GM21825 (cell line): Measurements from ENCODE around the gene NDUFS7.
"Not testable (repeated sequence)": the region's sequence is repeated elsewhere in the genome, so short reads cannot be mapped to it uniquely, and the experiment has no call there.

ENCODE experiments used
- ATAC-seq: cut with Tn5 transposase; IDR thresholded peaks from one replicate; pipeline ENCODE4 v1.9.1; 2021; ENCODE audit warnings: mild to moderate bottlenecking, moderate library complexity; ENCODE audit not compliant: unreplicated experiment

Gene NDUFS7

GRCh38 chr19:1416014-1416841 is 32.5 kb downstream of the NDUFS7 start:
- no peak for ATAC-seq

GRCh38 chr19:1417145-1417544 is 33.4 kb downstream of the NDUFS7 start:
- ATAC-seq = no peak

GRCh38 chr19:1417681-1418495 is 34.2 kb downstream of the NDUFS7 start:
- ATAC-seq = no peak

GRCh38 chr19:1418496-1418775 is 34.7 kb downstream of the NDUFS7 start:
- no peak for ATAC-seq

- ATAC-seq = no peak
Observed at GRCh38 chr19:1418951-1419738, 35.4 kb downstream of the NDUFS7 start.

- not testable (repeated sequence) for ATAC-seq
Observed at GRCh38 chr19:1420085-1420484, 36.4 kb downstream of the NDUFS7 start.

- no peak for ATAC-seq
Observed at GRCh38 chr19:1420590-1420989, 36.9 kb downstream of the NDUFS7 start.

- no peak for ATAC-seq
Observed at GRCh38 chr19:1421218-1421957, 37.7 kb downstream of the NDUFS7 start.

- no peak for ATAC-seq
Observed at GRCh38 chr19:1421958-1422305, 38.2 kb downstream of the NDUFS7 start.

GRCh38 chr19:1422360-1422759 is 38.7 kb downstream of the NDUFS7 start:
- ATAC-seq = no peak

- no peak for ATAC-seq
Observed at GRCh38 chr19:1422943-1423342, 39.2 kb downstream of the NDUFS7 start.

- ATAC-seq = no peak
Observed at GRCh38 chr19:1423436-1424191, 39.9 kb downstream of the NDUFS7 start.

- no peak for ATAC-seq
Observed at GRCh38 chr19:1424192-1424955, 40.7 kb downstream of the NDUFS7 start.

GRCh38 chr19:1425102-1425837 is 41.6 kb downstream of the NDUFS7 start:
- ATAC-seq = no peak

- ATAC-seq = no peak
Observed at GRCh38 chr19:1425902-1426301, 42.2 kb downstream of the NDUFS7 start.

GRCh38 chr19:1426736-1427135 is 43.0 kb downstream of the NDUFS7 start:
- no peak for ATAC-seq

- no peak for ATAC-seq
Observed at GRCh38 chr19:1427221-1427920, 43.7 kb downstream of the NDUFS7 start.

- ATAC-seq = no peak
Observed at GRCh38 chr19:1428738-1429391, 45.2 kb downstream of the NDUFS7 start.
